HepG2 (cell line): Measurements from ENCODE around the gene LMNA. TPM values are rescaled to one million over a fixed set of nuclear protein-coding genes. Genes with fewer than 3 reads are reported as not detected.

ENCODE experiments used
- AHR ChIP-seq: IDR thresholded peaks from 2 replicates; pipeline ENCODE4 v1.6.1; 2018; ENCODE audit warnings: missing genetic modification reagents, missing compliant biosample characterization
- KLF12 ChIP-seq: sonication (generic); formaldehyde crosslinking; IDR thresholded peaks from 2 replicates; pipeline ENCODE4 v1.4.0; 2020; ENCODE audit warnings: missing genetic modification reagents, borderline replicate concordance
- MLLT10 ChIP-seq: sonication (generic); formaldehyde crosslinking; IDR thresholded peaks from 2 replicates; pipeline ENCODE4 v1.4.0; 2020; ENCODE audit warnings: missing genetic modification reagents
- PCBP1 ChIP-seq: fragments of 200-400 bp; formaldehyde crosslinking; IDR thresholded peaks from 2 replicates; pipeline ENCODE4 v1.6.1; 2017; ENCODE audit warnings: mild to moderate bottlenecking, low read depth, low read length, borderline replicate concordance
- PITX1 ChIP-seq: sonication (generic); formaldehyde crosslinking; IDR thresholded peaks from 2 replicates; pipeline ENCODE4 v1.5.1; 2020; ENCODE audit warnings: mild to moderate bottlenecking, missing genetic modification reagents
- SATB2 ChIP-seq: sonication (generic); formaldehyde crosslinking; IDR thresholded peaks from 2 replicates; pipeline ENCODE4 v1.5.0; 2020; ENCODE audit warnings: missing genetic modification reagents
- ZNF460 ChIP-seq: sonication (generic); formaldehyde crosslinking; IDR thresholded peaks from 2 replicates; pipeline ENCODE4 v1.5.1; 2020; ENCODE audit warnings: missing genetic modification reagents, mild to moderate bottlenecking, borderline replicate concordance
- polyA plus RNA-seq, 8 experiments: library from polyadenylated mRNA; depleted of rRNA in 3 of 8; stranded (reverse) in 7 of 8; unstranded in 1 of 8; fragments of >200 nt; fragmentation: Illumina TruSeq in 4 of 8; extraction: Trizol in 4 of 8; gene quantifications; 2 replicates each; pipeline versions ENCODE4 v1.2.1 to v1.2.3, GENCODE V29; 2011 to 2016; ENCODE audit warnings: low read depth in 4 of 8, missing spikeins in 1 of 8, mixed read lengths in 1 of 8; ENCODE audit not compliant: insufficient read depth in 1 of 8
- total RNA-seq, 5 experiments: library from RNA; depleted of rRNA; stranded (reverse); fragments of >200 nt; fragmentation: Illumina TruSeq; extraction: Trizol; gene quantifications; 2 replicates each; pipeline ENCODE4 v1.2.3, GENCODE V29; 2016; ENCODE audit warnings: low read depth in 1 of 5
- TF ChIP-seq, protein P1 (sequence below): sonication (generic); formaldehyde crosslinking; IDR thresholded peaks from 2 replicates; pipeline ENCODE4 v1.8.1; 2022; ENCODE audit warnings: mild to moderate bottlenecking, missing genetic modification reagents
- TF ChIP-seq, protein P2 (sequence below): sonication (generic); formaldehyde crosslinking; IDR thresholded peaks from 2 replicates; pipeline ENCODE4 v1.8.1; 2022; ENCODE audit warnings: low read depth, mild to moderate bottlenecking, missing genetic modification reagents

Gene LMNA
- total and polyA plus RNA-seq, 2 of the 13 experiments (the other 11 are each of a cell fraction or from before 2014, with no cell fraction given) = 107 to 225 TPM

DNA sequence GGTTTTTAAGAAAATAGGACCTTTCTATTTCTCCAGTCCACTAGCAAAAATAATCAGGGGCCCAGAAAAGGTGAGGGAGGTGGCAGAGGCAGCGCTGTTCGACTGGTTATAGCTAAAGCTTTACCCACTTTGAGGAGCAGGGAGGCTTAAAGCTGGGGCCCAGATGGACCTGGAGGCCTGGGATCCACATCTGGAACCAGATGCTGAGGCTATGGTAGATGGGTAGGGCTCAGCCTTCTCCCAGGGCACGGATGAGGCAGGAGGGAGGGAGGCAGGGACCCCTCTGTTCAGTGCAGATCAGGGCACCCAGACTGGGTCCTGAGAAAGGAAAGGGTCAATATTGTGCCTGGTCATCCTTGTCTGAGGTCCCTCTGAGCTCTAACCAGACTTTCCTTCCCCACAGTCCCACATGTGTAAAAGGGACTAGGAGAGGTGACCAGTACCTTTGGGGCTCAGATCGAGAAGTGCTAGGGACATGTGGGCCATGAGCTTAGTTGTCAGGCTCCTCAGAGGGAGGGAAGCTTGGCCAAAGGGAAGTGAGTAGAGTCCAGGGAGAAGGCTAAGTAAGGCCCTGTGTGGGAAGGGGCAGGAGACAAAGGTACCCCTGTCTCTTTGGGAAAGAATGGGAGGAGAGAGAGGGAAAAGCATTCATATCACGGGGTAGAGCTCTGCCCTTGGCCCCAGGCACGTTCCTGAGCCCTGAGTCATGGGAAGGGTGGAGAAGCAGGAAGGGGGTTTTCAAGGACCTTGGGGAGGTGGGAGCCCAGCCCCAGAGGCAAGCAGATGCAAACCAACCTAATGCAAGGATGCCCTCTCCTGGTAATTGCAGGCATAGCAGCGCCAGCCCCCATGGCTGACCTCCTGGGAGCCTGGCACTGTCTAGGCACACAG, 15.4 kb downstream of the LMNA start (continued):
- TF ChIP-seq, protein P1, sequence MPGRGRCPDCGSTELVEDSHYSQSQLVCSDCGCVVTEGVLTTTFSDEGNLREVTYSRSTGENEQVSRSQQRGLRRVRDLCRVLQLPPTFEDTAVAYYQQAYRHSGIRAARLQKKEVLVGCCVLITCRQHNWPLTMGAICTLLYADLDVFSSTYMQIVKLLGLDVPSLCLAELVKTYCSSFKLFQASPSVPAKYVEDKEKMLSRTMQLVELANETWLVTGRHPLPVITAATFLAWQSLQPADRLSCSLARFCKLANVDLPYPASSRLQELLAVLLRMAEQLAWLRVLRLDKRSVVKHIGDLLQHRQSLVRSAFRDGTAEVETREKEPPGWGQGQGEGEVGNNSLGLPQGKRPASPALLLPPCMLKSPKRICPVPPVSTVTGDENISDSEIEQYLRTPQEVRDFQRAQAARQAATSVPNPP (CRISPR knock-in tag) = no peak
- TF ChIP-seq KLF12 (CRISPR knock-in tag) = no peak
- peak; percentile 52; the same call in 1 of the 2 replicates for TF ChIP-seq AHR (CRISPR knock-in tag)
- no peak for TF ChIP-seq PCBP1
- TF ChIP-seq ZNF460 (CRISPR knock-in tag) = no peak
- TF ChIP-seq, protein P2, sequence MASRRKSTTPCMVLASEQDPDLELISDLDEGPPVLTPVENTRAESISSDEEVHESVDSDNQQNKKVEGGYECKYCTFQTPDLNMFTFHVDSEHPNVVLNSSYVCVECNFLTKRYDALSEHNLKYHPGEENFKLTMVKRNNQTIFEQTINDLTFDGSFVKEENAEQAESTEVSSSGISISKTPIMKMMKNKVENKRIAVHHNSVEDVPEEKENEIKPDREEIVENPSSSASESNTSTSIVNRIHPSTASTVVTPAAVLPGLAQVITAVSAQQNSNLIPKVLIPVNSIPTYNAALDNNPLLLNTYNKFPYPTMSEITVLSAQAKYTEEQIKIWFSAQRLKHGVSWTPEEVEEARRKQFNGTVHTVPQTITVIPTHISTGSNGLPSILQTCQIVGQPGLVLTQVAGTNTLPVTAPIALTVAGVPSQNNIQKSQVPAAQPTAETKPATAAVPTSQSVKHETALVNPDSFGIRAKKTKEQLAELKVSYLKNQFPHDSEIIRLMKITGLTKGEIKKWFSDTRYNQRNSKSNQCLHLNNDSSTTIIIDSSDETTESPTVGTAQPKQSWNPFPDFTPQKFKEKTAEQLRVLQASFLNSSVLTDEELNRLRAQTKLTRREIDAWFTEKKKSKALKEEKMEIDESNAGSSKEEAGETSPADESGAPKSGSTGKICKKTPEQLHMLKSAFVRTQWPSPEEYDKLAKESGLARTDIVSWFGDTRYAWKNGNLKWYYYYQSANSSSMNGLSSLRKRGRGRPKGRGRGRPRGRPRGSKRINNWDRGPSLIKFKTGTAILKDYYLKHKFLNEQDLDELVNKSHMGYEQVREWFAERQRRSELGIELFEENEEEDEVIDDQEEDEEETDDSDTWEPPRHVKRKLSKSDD (CRISPR knock-in tag) = no peak
- peak; percentile 88; the same call in 1 of the 2 replicates for TF ChIP-seq PITX1 (CRISPR knock-in tag)
- TF ChIP-seq MLLT10 (CRISPR knock-in tag) = no peak
- no peak for TF ChIP-seq SATB2
